Measurements from ENCODE around the gene SPPL2C.

SPPL2C gene

DNA sequence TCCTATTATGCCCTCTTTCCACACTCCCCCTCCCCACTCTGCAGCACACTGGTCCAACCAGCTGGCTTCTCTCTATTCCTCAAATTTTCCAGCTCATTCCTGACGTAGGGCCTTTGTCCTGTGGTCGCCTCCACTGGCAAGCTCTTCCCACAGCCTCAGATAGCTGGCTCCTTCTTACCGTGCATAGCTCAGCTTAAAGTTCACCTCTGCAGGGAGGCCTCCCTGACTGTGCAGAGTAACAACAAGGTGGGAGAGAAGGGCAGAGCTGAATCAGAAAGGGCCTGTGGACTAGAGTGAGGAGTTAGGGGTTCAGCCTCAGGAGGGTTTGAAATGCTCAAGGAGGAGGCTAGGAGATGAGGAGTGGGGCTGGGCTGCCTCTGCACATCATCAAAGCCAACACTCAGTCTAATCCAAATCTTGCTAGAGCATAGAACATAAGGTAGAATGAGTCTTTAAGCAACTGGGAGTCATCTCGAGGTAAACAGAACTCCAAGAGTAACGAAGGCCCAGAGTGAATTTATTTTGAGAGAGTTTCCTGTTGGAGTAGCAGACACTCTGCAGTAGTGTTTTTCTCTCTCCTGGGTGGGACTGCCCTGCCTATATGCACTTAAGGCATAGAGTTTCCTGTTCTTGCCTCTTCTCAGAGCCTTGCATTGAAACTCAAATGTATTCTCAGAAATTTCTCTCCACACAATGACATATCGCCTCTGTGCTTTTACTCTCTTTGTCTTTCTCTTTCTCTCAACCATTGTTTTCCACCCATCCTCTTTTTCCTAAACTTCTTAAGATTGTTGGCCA is 19.4 kb downstream of the SPPL2C start:
- TF ChIP-seq MYC (IDR thresholded peaks at IDR 0.05; ENCODE audit: low read depth, low read length) (no peak), POLR2A (IDR thresholded peaks at IDR 0.05; ENCODE audit: extremely low read depth, insufficient read length) (no peak)
- TF ChIP-seq, protein P1, sequence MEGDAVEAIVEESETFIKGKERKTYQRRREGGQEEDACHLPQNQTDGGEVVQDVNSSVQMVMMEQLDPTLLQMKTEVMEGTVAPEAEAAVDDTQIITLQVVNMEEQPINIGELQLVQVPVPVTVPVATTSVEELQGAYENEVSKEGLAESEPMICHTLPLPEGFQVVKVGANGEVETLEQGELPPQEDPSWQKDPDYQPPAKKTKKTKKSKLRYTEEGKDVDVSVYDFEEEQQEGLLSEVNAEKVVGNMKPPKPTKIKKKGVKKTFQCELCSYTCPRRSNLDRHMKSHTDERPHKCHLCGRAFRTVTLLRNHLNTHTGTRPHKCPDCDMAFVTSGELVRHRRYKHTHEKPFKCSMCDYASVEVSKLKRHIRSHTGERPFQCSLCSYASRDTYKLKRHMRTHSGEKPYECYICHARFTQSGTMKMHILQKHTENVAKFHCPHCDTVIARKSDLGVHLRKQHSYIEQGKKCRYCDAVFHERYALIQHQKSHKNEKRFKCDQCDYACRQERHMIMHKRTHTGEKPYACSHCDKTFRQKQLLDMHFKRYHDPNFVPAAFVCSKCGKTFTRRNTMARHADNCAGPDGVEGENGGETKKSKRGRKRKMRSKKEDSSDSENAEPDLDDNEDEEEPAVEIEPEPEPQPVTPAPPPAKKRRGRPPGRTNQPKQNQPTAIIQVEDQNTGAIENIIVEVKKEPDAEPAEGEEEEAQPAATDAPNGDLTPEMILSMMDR (IDR thresholded peaks at IDR 0.05; ENCODE audit: low read depth, low read length): no peak
- DNase-seq (ENCODE audit: low read depth): no peak
- no peak overlapping the region for H3K4me3 ChIP-seq (ENCODE audit: low read depth, low read length)

DNA sequence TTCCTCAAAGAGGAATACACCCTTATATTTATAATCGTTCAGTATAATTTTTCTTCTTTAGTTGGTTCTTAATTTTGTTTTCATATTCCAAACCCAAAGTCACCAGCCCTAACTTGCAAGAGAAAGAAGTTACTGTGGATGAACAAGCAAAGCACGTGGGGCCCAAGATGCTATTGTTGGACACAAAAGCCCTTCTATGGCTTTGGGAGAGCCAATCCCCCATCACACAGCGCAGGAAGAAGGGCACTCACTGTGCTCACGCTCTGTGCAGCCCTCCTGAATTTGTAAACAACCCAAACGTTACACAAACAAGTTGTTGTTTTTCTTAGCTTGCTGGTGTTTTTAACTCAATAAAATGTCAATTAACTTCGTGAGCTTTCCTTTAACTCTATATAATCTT is 22.5 kb downstream of the SPPL2C start:
- TF ChIP-seq MYC (IDR thresholded peaks at IDR 0.05; ENCODE audit: low read depth, low read length) (no peak), POLR2A (IDR thresholded peaks at IDR 0.05; ENCODE audit: extremely low read depth, insufficient read length) (no peak)
- TF ChIP-seq, protein P1 (IDR thresholded peaks at IDR 0.05; ENCODE audit: low read depth, low read length): no peak
- TF ChIP-seq, protein P2, sequence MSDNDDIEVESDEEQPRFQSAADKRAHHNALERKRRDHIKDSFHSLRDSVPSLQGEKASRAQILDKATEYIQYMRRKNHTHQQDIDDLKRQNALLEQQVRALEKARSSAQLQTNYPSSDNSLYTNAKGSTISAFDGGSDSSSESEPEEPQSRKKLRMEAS (IDR thresholded peaks at IDR 0.05; ENCODE audit: low read depth, low read length): no peak
- no peak for DNase-seq (ENCODE audit: low read depth)
- H3K4me3 ChIP-seq (ENCODE audit: low read depth, low read length): no peak overlapping the region

DNA sequence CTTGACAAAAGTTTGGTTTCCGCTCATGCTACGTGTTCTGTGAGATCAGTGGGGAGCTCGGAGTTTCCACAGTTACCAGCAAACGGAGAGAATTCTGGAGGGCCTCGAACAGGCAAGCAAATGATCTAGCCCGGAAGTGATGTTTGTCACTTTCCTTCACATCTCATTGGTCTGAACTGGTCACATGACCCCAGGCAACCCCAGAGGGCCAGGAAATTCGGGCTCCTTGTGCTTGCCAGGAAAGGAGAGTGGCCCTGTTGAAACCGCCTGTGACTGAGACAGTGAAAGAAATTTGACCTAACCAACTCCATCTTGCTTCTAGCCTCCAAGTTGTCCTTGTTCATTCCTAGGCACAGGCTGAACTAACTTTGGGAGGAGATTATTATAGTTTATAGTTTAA is 23.0 kb downstream of the SPPL2C start:
- TF ChIP-seq, protein P2 (IDR thresholded peaks at IDR 0.05; ENCODE audit: low read depth, low read length): no peak
- TF ChIP-seq, protein P1 (IDR thresholded peaks at IDR 0.05; ENCODE audit: low read depth, low read length): no peak
- TF ChIP-seq POLR2A (IDR thresholded peaks at IDR 0.05; ENCODE audit: extremely low read depth, insufficient read length) (no peak), MYC (IDR thresholded peaks at IDR 0.05; ENCODE audit: low read depth, low read length) (no peak)

DNA sequence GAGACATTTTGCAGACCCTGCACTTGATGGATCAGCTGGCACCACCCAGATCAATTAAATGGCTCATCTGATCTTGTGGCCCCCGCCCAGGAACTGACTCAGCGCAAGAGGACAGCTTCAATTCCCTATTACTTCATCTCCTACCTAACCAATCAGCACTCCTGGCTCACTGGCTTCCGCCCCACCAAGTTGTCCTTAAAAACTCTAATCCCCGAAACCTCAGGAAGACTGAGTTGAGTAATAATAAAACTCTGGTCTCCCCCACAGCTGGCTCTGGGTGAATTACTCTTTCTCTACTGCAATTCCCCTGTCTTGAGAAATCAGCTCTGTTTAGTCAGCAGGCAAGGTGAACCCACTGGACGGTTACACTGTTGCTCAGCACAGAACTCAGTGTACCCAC is 23.6 kb downstream of the SPPL2C start:
- TF ChIP-seq MYC (IDR thresholded peaks at IDR 0.05; ENCODE audit: low read depth, low read length): peak; percentile 14; the same call in 1 of the 2 replicates
- TF ChIP-seq, protein P1 (IDR thresholded peaks at IDR 0.05; ENCODE audit: low read depth, low read length): no peak
- TF ChIP-seq, protein P2 (IDR thresholded peaks at IDR 0.05; ENCODE audit: low read depth, low read length): no peak
- peak; percentile 91 for DNase-seq (ENCODE audit: low read depth)
- H3K4me3 ChIP-seq (ENCODE audit: low read depth, low read length): no peak overlapping the region

More for the DNA sequence above, 23.0 kb downstream of the SPPL2C start:
- peak; percentile 39 for DNase-seq (ENCODE audit: low read depth)
- H3K4me3 ChIP-seq (ENCODE audit: low read depth, low read length): no peak overlapping the region

DNA sequence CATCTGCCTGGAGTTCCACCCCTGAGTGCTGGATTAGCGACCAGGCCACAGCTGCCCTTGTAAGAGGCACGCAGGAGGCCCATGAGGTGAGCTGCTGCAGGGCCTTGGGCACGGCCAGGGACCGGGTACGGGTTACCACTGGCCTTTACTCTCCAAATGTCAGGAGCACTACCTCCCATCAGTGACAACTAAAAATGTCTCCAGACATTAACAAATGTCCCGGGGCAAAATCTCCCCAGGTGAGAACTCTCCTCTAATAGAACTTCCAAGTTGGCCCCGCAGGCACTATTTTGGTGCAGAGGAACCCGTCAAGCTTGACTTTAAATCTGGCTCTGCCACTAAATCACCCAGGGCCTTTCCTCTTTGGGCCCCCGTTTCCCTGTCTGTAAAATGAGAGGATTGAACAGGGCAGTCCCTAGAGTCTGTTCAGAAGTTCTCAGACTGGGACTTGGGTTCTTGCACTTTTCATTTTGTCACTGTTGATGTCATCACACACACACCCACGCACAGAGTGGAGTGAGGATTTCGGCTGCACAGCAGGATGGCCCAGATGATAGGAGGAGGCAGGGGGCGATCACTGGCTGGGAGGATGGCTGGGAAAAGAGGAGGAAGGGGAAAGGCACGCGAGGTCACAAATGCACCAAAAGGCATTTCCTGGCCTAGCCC is 25.1 kb downstream of the SPPL2C start:
- H3K4me3 ChIP-seq (ENCODE audit: low read depth, low read length): no peak overlapping the region
- TF ChIP-seq POLR2A (IDR thresholded peaks at IDR 0.05; ENCODE audit: extremely low read depth, insufficient read length) (no peak), MYC (IDR thresholded peaks at IDR 0.05; ENCODE audit: low read depth, low read length) (no peak)

DNA sequence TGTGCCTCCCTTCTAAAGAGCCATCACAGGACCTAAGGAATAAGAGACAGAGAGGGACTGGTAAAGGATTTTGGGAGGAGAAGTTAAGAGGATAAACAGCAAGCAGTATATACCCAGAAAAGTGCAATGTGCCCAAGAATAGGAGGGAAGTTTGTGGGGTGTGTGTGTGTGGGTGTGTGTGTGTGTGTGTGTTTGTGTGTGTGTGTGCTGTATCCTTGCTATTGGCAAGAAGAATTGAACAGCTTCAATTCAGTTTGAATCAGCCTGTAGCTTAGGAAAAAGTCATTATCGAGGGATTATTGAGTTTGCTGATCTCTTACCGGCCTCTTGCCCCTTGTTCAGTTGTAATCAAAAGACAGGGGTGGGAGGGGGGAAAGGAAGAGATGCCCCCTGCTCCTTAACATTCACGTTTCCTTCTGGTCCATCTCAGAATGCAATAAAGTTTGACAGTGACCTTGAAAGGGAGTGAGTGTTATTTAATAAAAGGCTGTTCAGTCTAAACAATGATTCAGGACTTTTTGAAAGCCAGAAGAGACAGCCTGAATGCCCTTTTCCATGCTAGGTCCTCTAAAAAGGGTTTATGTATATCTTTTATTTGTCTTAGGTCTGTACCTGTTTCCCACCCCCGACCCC is 25.8 kb downstream of the SPPL2C start:
- TF ChIP-seq, protein P2 (IDR thresholded peaks at IDR 0.05; ENCODE audit: low read depth, low read length): no peak
- TF ChIP-seq MYC (IDR thresholded peaks at IDR 0.05; ENCODE audit: low read depth, low read length): no peak
- TF ChIP-seq, protein P1 (IDR thresholded peaks at IDR 0.05; ENCODE audit: low read depth, low read length): no peak
- no peak for TF ChIP-seq POLR2A (IDR thresholded peaks at IDR 0.05; ENCODE audit: extremely low read depth, insufficient read length)
- no peak for DNase-seq (ENCODE audit: low read depth)
- H3K4me3 ChIP-seq (ENCODE audit: low read depth, low read length): no peak overlapping the region

More for the DNA sequence above, 25.1 kb downstream of the SPPL2C start:
- peak; percentile 48 for DNase-seq (ENCODE audit: low read depth)
